GM12878 (cell line): ENCODE data around the gene PAX5. TPM values are rescaled to one million over a fixed set of nuclear protein-coding genes. Genes with fewer than 3 reads are reported as not detected.

Experiments
- ATAC-seq: fragments of 200-7000 bp; cut with Tn5 transposase; 3 replicates; pipeline ENCODE4 v1.9.1; 2020; ENCODE audit warnings: mild to moderate bottlenecking, moderate library complexity
- BruUV-seq: library from RNA; stranded (reverse); fragments of 400-500 nt; replicated peaks from 2 replicates; lab custom pipeline; 2021; lab: Mats Ljungman, UMichigan
- CTCF ChIA-PET: fragments of 300-600 bp; sonication (Branson Sonifier 250); formaldehyde crosslinking; extraction: SDS; loops from one replicate; lab custom pipeline; 2021; ENCODE audit warnings: inconsistent platforms; lab: Yijun Ruan, JAX
- POLR2A ChIA-PET: fragments of 350-600 bp; formaldehyde crosslinking; extraction: SDS; loops from one replicate; lab custom pipeline; 2021; ENCODE audit warnings: inconsistent platforms; lab: Charles Lee
- RAD21 ChIA-PET: fragments of 300-600 bp; sonication (Branson Sonifier 250); formaldehyde crosslinking; loops from one replicate; lab custom pipeline; 2023; ENCODE audit warnings: antibody characterized with exemption; ENCODE audit not compliant: unreplicated experiment; lab: Charles Lee
- SMC1A ChIA-PET: fragments of 300-600 bp; sonication (Branson Sonifier 250); formaldehyde crosslinking; loops from one replicate; lab custom pipeline; 2023; ENCODE audit not compliant: unreplicated experiment, uncharacterized antibody; lab: Charles Lee
- DNase-seq: peaks from one replicate; pipeline ENCODE4 v3.0.0-alpha.2; 2011; ENCODE audit warnings: low read depth, low spot score
- FAIRE-seq: peaks from 3 replicates; lab custom pipeline; 2011; peaks lifted over from hg19 to GRCh38; lab: Jason Lieb, UNC
- H2AFZ ChIP-seq: 2 replicates; pipeline ENCODE4 v1.6.0; 2011; ENCODE audit warnings: low read depth, low read length, control low read depth; ENCODE audit not compliant: control insufficient read depth
- H3K27ac ChIP-seq: 2 replicates; pipeline ENCODE4 v1.5.1; 2011; ENCODE audit warnings: control low read depth; ENCODE audit not compliant: control insufficient read depth, insufficient read depth
- H3K27me3 ChIP-seq, 2 experiments: replicated peaks in 1 of 2; 2 replicates each; pipeline versions ENCODE4 v1.6.0 to v1.6.1; 2011; ENCODE audit warnings: low read length in 1 of 2; ENCODE audit not compliant: control insufficient read depth in 2 of 2, insufficient read depth in 2 of 2
- H3K36me3 ChIP-seq, 2 experiments: 2 replicates each; pipeline ENCODE4 v1.5.1; 2011; ENCODE audit warnings: low read length in 1 of 2; ENCODE audit not compliant: control insufficient read depth in 2 of 2, insufficient read depth in 2 of 2
- H3K4me1 ChIP-seq: 2 replicates; pipeline ENCODE4 v1.6.1; 2011; ENCODE audit warnings: mild to moderate bottlenecking, low read length, moderate library complexity, mixed read lengths; ENCODE audit not compliant: control insufficient read depth, insufficient read depth
- H3K4me2 ChIP-seq: 2 replicates; pipeline ENCODE4 v1.6.0; 2011; ENCODE audit warnings: control low read depth; ENCODE audit not compliant: control insufficient read depth, insufficient read depth
- H3K4me3 ChIP-seq: fragments of 200-600 bp; sonication (generic); 2 replicates; pipeline ENCODE4 v1.5.1; 2016
- H3K79me2 ChIP-seq: 2 replicates; pipeline ENCODE4 v1.6.0; 2011; ENCODE audit warnings: low read length; ENCODE audit not compliant: control insufficient read depth, insufficient read depth
- H3K9ac ChIP-seq: 2 replicates; pipeline ENCODE4 v1.8.0; 2011; ENCODE audit warnings: low read length, control low read depth, mixed read lengths; ENCODE audit not compliant: control insufficient read depth, insufficient read depth
- H3K9me3 ChIP-seq: replicated peaks from 3 replicates; pipeline ENCODE4 v1.5.1; 2011; ENCODE audit warnings: mild to moderate bottlenecking, low read length; ENCODE audit not compliant: control insufficient read depth, insufficient read depth
- H4K20me1 ChIP-seq: 2 replicates; pipeline ENCODE4 v1.6.0; 2011; ENCODE audit not compliant: control insufficient read depth, insufficient read depth
- ATF7 ChIP-seq: fragments of 450-650 bp; IDR thresholded peaks from 2 replicates; pipeline ENCODE4 v1.6.1; 2016; ENCODE audit warnings: low read depth, mild to moderate bottlenecking
- CUX1 ChIP-seq: IDR thresholded peaks from 2 replicates; pipeline ENCODE4 v1.6.1; 2012; ENCODE audit warnings: improper control_type of control experiment, low read depth, low read length; ENCODE audit not compliant: insufficient replicate concordance
- FOXK2 ChIP-seq: fragments of 450-650 bp; IDR thresholded peaks from 2 replicates; pipeline ENCODE4 v1.6.1; 2017; ENCODE audit warnings: mild to moderate bottlenecking, moderate library complexity
- LARP7 ChIP-seq: fragments of 450-650 bp; IDR thresholded peaks from 2 replicates; pipeline ENCODE4 v1.6.1; 2017; ENCODE audit warnings: mild to moderate bottlenecking
- NR2F1 ChIP-seq: fragments of 450-650 bp; conservative IDR thresholded peaks from 2 replicates; pipeline ENCODE4 v1.6.1; 2017; ENCODE audit warnings: mild to moderate bottlenecking
- WGBS: methylation state at CpG from one replicate; pipeline ENCODE4 v1.1.6; 2016; ENCODE audit warnings: low lambda C conversion rate; ENCODE audit not compliant: insufficient replicate concordance, insufficient coverage; ENCODE audit errors: missing lambda C conversion rate; 5-methylcytosine and 5-hydroxymethylcytosine counted together
- in situ Hi-C: fragments of 300-500 bp; cut with MboI; formaldehyde crosslinking; loops from 9 replicates; pipeline ENCODE4 v1.14.3; 2018; ENCODE audit warnings: mixed read lengths
- intact Hi-C: fragments of 100-400 bp; cut with micrococcal nuclease; formaldehyde crosslinking; loops from one replicate; pipeline ENCODE4 v1.14.2; 2022; ENCODE audit not compliant: unreplicated experiment
- polyA plus RNA-seq, 11 experiments: library from polyadenylated mRNA; depleted of rRNA in 4 of 11; unstranded in 6 of 11; stranded (reverse) in 5 of 11; fragments of >200 nt; fragmentation: Nextera tagmentation in 4 of 11; fragmentation: Illumina TruSeq in 1 of 11; extraction: Ambion mirVana in 4 of 11; extraction: Trizol in 1 of 11; gene quantifications; 1 replicate in 1 of 11; 2 replicates in 10 of 11; pipeline versions ENCODE4 v1.2.1 to v1.2.3, GENCODE V29; 2011 to 2016; ENCODE audit warnings: inconsistent platforms in 2 of 11, missing spikeins in 2 of 11, low read depth in 1 of 11
- total RNA-seq, 4 experiments: library from RNA; depleted of rRNA in 3 of 4; stranded (reverse); fragments of >200 nt in 3 of 4; fragmentation: Illumina TruSeq in 1 of 4; extraction: Trizol in 1 of 4; gene quantifications; 2 replicates each; pipeline versions ENCODE4 v1.2.1 to v1.2.3, GENCODE V29; 2013 to 2021
- TF ChIP-seq, protein P1 (sequence below): fragments of 450-650 bp; IDR thresholded peaks from 2 replicates; pipeline ENCODE4 v1.6.1; 2016; ENCODE audit warnings: mild to moderate bottlenecking

The PAX5 gene
- total and polyA plus RNA-seq, 10 of the 15 experiments (the other 5 are each of a cell fraction or from before 2014, with no cell fraction given): 2.2 to 123 (median 31.9) TPM

- BruUV-seq: no TSS peak
- Histone ChIP-seq H3K4me1 (peaks cover 15% of the 10 kb centered on the region), H3K79me2 (peaks cover 66% of the 10 kb centered on the region), H4K20me1 (no peaks in the 10 kb centered on the region), H3K9me3 (no peaks in the 10 kb centered on the region), H3K4me2 (no peak overlapping the region), H3K27ac (no peak overlapping the region), H3K27me3 (no peaks in the 10 kb centered on the region), H3K4me3 (no peak overlapping the region), H2AFZ (no peak overlapping the region), H3K36me3 (peaks cover 27 to 35% of the 10 kb centered on the region in 2 experiments; a peak in 3 of 4 replicates), H3K9ac (no peak overlapping the region)
- ATAC-seq: no peak
- POLR2A ChIA-PET: no interaction called here
- WGBS: 89% methylated on average over 45 of the region's 70 CpGs
- RAD21 ChIA-PET: no interaction called here
- SMC1A ChIA-PET: no interaction called here
- intact Hi-C loops (no loop called here), in situ Hi-C loops (no loop called here)
- TF ChIP-seq FOXK2: no peak
- TF ChIP-seq, protein P1, sequence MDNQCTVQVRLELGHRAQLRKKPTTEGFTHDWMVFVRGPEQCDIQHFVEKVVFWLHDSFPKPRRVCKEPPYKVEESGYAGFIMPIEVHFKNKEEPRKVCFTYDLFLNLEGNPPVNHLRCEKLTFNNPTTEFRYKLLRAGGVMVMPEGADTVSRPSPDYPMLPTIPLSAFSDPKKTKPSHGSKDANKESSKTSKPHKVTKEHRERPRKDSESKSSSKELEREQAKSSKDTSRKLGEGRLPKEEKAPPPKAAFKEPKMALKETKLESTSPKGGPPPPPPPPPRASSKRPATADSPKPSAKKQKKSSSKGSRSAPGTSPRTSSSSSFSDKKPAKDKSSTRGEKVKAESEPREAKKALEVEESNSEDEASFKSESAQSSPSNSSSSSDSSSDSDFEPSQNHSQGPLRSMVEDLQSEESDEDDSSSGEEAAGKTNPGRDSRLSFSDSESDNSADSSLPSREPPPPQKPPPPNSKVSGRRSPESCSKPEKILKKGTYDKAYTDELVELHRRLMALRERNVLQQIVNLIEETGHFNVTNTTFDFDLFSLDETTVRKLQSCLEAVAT: no peak
- no peak for TF ChIP-seq NR2F1
- TF ChIP-seq CUX1: no peak
- no peak for TF ChIP-seq ATF7
- no peak for TF ChIP-seq LARP7
- CTCF ChIA-PET: no interaction called here
- no peak for FAIRE-seq
- DNase-seq: no peak
Observed at GRCh38 chr9:36985769-36986467, 48.1 kb downstream of the PAX5 start.
